Osteoblast (primary cell): ENCODE measurements around the gene KRTAP10-4. TPM values are rescaled to one million over a fixed set of nuclear protein-coding genes. Genes with fewer than 3 reads are reported as not detected.

Experiments
- DNase-seq: peaks from one replicate; pipeline ENCODE4 v3.0.0; 2011; ENCODE audit warnings: low spot score, mixed read lengths; ENCODE audit not compliant: insufficient read length; ENCODE audit errors: missing footprints
- H2AFZ ChIP-seq: 2 replicates; pipeline ENCODE4 v1.6.0; 2011; ENCODE audit warnings: mild to moderate bottlenecking, low read length
- H3K27ac ChIP-seq: 2 replicates; pipeline ENCODE4 v1.5.1; 2011; ENCODE audit warnings: mild to moderate bottlenecking, low read depth, low read length, moderate library complexity
- H3K27me3 ChIP-seq: 2 replicates; pipeline ENCODE4 v1.6.0; 2012; ENCODE audit warnings: mild to moderate bottlenecking, control low read depth, inconsistent platforms, low read length, moderate library complexity; ENCODE audit not compliant: insufficient read depth
- H3K36me3 ChIP-seq: 2 replicates; pipeline ENCODE4 v1.5.1; 2011; ENCODE audit warnings: mild to moderate bottlenecking, low read length, control low read depth, moderate library complexity; ENCODE audit not compliant: insufficient read depth
- H3K4me1 ChIP-seq: 2 replicates; pipeline ENCODE4 v1.5.1; 2011; ENCODE audit warnings: mild to moderate bottlenecking, low read length, control low read depth, moderate library complexity; ENCODE audit not compliant: insufficient read depth
- H3K4me2 ChIP-seq: 2 replicates; pipeline ENCODE4 v1.6.0; 2011; ENCODE audit warnings: mild to moderate bottlenecking, low read length; ENCODE audit not compliant: insufficient read depth
- H3K4me3 ChIP-seq: fragments of 200-600 bp; sonication (generic); 3 replicates; pipeline ENCODE4 v1.5.1; 2012; ENCODE audit warnings: mild to moderate bottlenecking, low read length, inconsistent platforms; ENCODE audit not compliant: insufficient read depth
- H3K79me2 ChIP-seq: 2 replicates; pipeline ENCODE4 v1.6.0; 2012; ENCODE audit warnings: mild to moderate bottlenecking, low read length, control low read depth, inconsistent platforms; ENCODE audit not compliant: insufficient read depth
- H3K9me3 ChIP-seq: 2 replicates; pipeline ENCODE4 v1.5.1; 2011; ENCODE audit warnings: low read depth, low read length, control low read depth
- H4K20me1 ChIP-seq: 2 replicates; pipeline ENCODE4 v1.6.0; 2012; ENCODE audit warnings: mild to moderate bottlenecking, low read length, control low read depth; ENCODE audit not compliant: insufficient read depth
- total RNA-seq: library from RNA; depleted of rRNA; stranded (reverse); fragments of >200 nt; gene quantifications from 2 replicates; pipeline ENCODE4 v1.2.3, GENCODE V29; 2012
- TF ChIP-seq, protein P1 (sequence below): IDR thresholded peaks from 2 replicates; pipeline ENCODE4 v1.5.1; 2011; ENCODE audit warnings: mild to moderate bottlenecking, low read depth, low read length, moderate library complexity; ENCODE audit errors: extremely low read depth

Gene KRTAP10-4
- total RNA-seq, 1 donor, result not detected

DNA sequence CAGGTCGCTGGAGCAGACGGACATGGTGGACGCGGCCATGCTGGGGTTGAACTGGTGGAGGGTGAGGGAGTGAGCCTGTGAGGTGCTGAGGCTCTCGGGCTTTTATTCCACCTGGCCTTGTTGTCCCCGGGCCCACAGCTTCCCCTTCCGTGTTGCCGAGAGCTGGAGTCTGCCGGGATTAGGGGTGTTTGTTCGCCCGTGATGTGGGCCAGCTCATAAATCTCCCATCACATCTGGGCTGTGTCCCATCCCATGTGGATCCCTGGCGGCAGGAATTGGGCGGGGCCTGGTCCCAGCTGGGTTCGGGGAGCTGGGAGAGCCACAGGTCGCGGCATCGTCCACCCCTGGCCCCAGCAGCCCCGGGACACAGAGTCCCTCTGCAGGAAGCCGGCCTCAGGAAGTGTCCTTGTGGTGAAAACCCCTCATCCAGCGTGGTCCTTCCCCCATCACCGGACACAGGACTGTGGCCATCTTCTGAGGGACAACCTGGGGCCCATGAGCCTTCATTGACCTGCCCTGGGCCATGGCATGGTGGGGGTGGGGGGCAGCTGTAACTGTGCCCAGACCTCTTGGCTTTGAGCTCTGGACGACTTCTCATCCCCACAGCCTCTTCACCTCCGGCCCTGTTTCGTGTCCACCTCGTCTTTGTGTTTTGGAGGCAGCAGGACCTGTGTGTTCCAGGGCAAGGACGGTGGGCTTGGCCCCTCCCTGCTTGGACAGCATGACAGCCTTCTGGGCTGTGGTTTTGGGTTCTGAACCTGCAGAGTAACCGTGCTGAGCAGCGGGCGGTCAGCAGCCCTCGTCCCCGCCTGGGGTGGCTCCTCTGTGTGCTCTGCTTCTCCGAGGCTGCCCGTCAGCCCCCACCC is 19.1 kb downstream of the KRTAP10-4 start, which contains the start of gene KRTAP10-6:
Gene KRTAP10-6 (minus strand): TSS at position 60 of the 866 bp plus-strand sequence. CDS start 21 bp downstream, at position 39.
- Histone ChIP-seq H3K27me3 (peaks cover 30% of the 10 kb centered on the region), H3K36me3 (no peaks in the 10 kb centered on the region), H2AFZ (peak within 1 kb of the TSS; percentile 29), H3K79me2 (no peaks in the 10 kb centered on the region), H3K4me3 (no peak within 1 kb of the TSS), H3K27ac (no peak within 1 kb of the TSS), H4K20me1 (no peaks in the 10 kb centered on the region), H3K9me3 (no peaks in the 10 kb centered on the region), H3K4me2 (no peak within 1 kb of the TSS), H3K4me1 (no peaks in the 10 kb centered on the region)
- TF ChIP-seq, protein P1, sequence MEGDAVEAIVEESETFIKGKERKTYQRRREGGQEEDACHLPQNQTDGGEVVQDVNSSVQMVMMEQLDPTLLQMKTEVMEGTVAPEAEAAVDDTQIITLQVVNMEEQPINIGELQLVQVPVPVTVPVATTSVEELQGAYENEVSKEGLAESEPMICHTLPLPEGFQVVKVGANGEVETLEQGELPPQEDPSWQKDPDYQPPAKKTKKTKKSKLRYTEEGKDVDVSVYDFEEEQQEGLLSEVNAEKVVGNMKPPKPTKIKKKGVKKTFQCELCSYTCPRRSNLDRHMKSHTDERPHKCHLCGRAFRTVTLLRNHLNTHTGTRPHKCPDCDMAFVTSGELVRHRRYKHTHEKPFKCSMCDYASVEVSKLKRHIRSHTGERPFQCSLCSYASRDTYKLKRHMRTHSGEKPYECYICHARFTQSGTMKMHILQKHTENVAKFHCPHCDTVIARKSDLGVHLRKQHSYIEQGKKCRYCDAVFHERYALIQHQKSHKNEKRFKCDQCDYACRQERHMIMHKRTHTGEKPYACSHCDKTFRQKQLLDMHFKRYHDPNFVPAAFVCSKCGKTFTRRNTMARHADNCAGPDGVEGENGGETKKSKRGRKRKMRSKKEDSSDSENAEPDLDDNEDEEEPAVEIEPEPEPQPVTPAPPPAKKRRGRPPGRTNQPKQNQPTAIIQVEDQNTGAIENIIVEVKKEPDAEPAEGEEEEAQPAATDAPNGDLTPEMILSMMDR, result no peak
- peak; percentile 55 for DNase-seq

DNA sequence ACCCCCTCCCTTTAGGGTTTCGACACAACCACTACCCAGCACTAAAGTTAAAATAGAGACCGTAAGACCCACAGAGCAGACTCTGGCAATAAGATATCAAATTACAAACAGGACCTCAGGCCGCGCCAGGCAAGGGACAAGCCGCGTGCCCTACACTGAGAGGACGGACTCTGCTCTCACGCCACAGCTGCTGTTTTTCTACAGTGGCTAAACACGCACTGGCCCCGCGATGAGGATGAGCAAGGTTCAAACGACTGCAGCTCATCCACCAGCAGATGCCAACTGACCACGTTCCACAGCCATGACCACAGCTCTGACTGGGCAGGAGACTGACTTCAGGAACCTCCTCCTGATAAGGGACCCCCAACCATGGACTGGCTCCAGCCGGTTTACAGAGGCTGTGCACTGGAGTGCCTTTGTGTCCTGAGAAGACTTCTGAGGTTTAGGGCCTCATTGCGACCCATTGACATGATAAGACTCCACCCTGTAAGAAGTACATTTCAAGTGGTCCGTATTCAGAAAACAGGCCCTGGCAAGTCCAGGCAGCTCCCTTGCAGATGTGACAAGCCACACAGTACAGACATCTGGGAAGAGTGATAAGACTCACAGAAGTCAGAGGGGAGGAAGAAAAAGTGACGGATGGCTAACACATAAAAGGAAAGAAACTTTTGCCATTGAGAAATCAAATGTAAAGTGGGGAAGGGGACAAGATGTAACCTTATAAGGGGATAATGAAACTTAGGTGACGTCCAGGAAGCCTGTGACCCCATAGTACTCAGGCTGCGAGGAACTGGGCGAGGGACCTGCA is 20.3 kb downstream of the KRTAP10-4 start:
- H2AFZ ChIP-seq, result no peak overlapping the region
- H3K79me2 ChIP-seq, result no peaks in the 10 kb centered on the region
- no peaks in the 10 kb centered on the region for H3K36me3 ChIP-seq
- peaks cover 30% of the 10 kb centered on the region for H3K27me3 ChIP-seq
- no peaks in the 10 kb centered on the region for H4K20me1 ChIP-seq
- H3K4me3 ChIP-seq, result no peak overlapping the region
- no peak overlapping the region for H3K4me2 ChIP-seq
- no peak overlapping the region for H3K27ac ChIP-seq
- DNase-seq, result no peak
- TF ChIP-seq, protein P1, result no peak
- no peaks in the 10 kb centered on the region for H3K4me1 ChIP-seq
- H3K9me3 ChIP-seq, result no peaks in the 10 kb centered on the region

DNA sequence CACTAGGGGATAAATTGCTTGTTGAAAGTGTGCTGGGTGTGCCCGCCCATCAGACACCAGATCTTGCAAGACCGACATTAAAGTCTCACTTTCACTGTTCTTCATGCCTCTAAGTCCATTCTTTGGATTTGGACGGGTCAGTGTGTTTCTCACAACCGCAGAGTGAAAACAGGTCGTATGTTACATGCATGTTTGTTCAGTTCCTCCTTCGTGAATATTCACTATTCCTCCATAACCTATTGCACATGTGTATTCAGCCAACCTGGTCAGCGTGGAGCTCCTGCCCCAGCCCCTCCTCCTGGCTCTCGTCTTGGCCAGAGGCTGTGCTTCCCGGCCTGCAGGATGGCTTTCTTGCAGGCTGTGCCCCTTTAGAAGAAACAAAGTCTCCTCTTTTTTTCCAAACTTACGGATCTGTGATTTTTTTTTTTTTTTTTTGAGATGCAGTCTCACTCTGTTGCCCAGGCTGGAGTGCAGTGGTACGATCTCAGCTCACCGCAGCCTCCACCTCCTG is 20.9 kb downstream of the KRTAP10-4 start:
- H3K4me1 ChIP-seq, result no peaks in the 10 kb centered on the region
- no peaks in the 10 kb centered on the region for H3K79me2 ChIP-seq
- H3K27ac ChIP-seq, result no peak overlapping the region
- DNase-seq, result no peak
- H2AFZ ChIP-seq, result no peak overlapping the region
- H3K27me3 ChIP-seq, result peaks cover 30% of the 10 kb centered on the region
- no peaks in the 10 kb centered on the region for H4K20me1 ChIP-seq
- no peak overlapping the region for H3K4me2 ChIP-seq
- no peaks in the 10 kb centered on the region for H3K9me3 ChIP-seq
- TF ChIP-seq, protein P1, result no peak
- H3K4me3 ChIP-seq, result no peak overlapping the region
- H3K36me3 ChIP-seq, result no peaks in the 10 kb centered on the region
